Astrocyte of the hippocampus (primary cell): ENCODE results near the gene CIART.
"Not testable (repeated sequence)": the region's sequence is repeated elsewhere in the genome, so short reads cannot be mapped to it uniquely, and the experiment has no call there.

Experiments
- DNase-seq: peaks from one replicate; pipeline ENCODE4 v3.0.0; 2011; ENCODE audit warnings: low read depth, low spot score

CIART gene

DNA sequence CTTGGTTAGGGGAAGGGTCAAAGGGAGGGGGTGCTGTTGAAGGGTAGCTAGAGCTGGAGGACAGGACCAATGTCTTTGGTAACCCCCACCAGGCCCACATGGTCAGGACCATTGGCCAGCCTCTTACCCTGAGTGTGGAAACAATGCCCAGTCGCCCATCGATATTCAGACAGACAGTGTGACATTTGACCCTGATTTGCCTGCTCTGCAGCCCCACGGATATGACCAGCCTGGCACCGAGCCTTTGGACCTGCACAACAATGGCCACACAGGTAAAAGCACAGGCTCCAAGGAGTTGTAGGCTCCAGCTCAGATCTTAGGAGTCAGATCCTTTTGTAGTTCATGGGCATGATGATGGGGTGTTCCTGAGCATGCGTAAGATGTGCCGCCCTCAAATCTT is 21.0 kb upstream of the CIART start:
- no peak for DNase-seq

DNA sequence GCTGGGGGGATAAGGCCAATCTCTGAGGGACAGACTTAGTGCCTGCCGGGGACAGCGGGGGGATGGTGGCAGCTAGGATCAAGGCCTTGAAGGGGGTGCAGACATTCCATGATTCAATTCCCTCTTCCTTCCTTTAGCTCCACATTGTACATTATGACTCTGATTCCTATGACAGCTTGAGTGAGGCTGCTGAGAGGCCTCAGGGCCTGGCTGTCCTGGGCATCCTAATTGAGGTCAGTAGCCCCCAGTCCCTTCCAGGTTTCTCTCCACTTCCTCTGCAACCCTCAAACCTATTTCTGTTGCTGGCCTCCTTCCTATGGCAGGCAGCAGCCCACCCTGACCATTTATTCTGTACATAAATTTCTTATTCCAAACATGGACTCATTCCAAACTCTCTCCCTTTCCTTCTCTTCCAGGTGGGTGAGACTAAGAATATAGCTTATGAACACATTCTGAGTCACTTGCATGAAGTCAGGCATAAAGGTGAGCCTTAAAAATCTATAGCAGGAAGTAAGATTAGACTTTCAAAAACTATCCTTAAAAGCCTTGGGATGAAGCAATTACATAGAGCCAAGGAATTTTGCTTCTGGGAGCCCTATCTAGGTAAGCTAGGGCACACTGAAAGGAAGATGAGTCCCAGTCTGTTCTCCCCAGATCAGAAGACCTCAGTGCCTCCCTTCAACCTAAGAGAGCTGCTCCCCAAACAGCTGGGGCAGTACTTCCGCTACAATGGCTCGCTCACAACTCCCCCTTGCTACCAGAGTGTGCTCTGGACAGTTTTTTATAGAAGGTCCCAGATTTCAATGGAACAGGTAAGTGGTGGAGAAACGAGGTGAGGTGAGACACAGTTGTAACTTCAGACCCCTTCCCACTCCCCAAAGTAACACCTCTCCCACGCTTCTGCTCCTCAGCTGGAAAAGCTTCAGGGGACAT is 19.7 kb upstream of the CIART start:
- DNase-seq = no peak

DNA sequence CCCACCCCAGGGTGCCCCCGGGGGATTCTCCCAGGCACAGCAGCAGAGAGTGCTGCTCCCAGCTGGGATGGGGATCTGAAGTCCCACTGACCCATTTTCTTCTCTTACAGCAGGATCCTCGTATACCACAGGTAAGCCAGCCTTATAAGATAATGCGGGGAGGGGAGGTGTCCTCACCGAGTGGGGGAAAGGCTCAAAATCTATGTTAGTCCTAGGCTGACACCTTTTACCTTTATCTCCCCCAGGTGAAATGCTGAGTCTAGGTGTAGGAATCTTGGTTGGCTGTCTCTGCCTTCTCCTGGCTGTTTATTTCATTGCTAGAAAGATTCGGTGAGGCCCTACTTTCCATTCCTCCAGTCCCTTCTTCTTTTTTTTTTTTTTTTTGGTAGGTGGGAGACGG is 18.8 kb upstream of the CIART start:
- no peak for DNase-seq

DNA sequence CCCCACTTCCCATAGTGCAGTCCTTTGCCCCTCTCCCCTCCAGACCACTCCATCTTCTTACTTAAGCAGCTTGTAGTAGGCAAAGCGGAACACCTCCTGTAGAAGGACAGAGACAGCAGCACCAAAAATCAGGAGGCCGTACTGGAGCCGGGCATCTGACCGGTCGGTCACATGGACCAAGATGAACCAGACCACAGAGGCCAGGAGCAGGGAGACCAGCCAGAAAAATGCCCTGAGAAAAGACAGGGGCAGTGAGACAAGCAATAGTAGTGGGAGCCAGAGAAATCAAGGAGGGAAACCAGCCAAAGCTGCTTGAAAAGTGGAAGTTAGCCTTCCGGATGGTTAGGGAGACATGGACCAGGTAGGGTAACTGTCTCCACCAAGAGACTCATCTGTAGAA is 14.5 kb upstream of the CIART start:
- no peak for DNase-seq

DNA sequence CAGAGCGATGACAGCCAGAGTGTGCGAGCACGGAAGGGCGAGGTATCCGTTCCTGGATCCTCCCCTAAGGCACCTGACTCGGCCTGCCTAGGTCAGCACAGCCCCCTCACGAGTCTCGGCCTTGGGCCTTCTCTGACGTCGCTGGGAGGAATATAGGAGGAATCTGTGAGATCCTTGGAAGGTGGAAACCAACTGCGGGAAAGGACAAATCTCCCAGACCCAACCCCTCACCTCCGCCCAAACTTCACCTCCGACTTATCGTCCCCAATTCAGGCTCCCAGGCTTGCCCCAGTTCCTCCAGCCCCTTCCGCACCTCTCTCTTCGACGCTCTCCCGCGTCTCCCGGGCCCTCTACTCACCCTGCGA is 14.0 kb upstream of the CIART start:
- peak; percentile 33 for DNase-seq

DNA sequence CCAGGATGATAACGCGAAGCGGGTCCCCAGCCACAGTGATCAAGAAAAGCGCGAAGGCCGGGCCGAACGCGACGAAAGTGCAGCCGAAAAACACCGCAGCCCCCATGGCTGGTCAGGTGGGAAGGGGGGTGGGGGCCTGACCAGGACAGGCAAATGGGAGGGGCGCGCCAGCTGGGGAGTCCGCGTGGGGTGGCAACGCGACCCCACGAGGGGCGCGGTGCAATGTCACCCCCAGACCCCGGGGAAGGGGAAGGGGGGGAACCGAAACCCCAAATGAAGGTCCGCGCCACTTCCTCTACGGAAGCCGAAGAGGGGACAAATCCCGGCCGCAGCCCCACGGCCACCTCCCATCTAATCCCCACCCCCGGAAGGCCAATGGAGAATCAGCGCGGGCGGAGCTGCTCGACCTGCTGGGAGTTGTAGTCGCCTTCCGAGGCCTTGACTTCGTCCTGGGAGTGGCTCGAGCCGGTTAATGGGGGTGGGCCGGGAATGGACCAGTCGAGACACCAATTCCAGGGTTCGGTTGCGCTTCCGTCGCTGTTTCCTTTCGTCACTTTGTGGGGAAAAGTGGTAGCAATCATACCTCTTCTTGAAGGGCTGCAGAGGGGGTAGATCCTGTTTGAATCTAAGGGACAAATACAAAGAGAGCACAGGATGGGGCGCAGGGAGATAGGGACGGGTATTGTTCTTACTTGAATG is 13.5 kb upstream of the CIART start, which contains the start of gene APH1A:
TSS of gene APH1A (minus strand) at position 312 of the 699 bp plus-strand sequence. CDS start at position 106, 206 bp downstream.
- peak; percentile 98 for DNase-seq

DNA sequence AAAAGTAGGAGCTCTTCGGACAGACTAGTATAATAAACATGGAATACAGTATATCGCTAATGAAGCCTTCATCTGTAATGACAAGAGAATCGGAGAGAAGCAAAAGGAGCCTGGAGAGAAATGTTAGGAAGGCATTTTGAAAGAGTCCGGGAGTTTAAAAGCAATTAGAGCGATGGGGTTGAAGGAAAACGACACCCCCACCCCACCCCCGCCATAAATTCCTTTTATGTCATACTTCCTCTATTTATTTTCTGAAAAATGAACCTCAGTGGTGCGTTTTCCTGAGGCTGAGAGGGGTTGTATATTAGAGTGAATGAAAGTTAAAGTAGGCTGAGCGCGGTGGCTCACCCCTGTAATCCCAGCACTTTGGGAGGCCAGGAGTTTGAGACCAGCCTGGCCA is 12.9 kb upstream of the CIART start:
- DNase-seq = no peak

DNA sequence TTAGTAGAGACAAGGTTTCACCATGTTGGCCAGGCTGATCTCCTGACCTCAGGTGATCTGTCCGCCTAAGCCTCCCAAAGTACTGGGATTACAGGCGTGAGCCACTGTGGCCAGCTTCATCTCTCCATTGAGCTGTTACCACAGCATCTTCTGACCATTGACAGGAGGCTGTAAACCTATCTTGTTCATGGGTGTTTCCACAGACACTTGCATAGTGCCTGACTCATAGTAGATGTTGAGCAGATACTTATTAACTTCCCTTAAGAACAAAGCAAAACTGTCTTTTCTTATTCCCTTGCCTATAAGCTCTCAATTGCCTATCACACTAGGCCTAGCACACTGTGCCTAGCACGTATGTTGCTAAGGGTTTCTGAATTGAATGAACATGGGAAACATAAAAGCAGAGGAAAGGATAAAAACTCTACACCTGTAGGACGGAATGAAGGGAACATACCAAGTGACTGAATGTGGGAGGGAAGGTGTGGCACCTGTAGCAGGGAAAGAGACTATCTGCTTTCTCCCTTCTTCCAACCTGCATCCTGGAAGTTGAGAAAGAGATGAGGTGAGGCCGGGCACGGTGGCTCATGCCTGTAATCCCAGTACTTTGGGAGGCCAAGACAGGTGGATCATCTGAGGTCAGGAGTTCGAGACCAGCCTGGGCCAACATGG is 10.9 kb upstream of the CIART start:
- no peak for DNase-seq

DNA sequence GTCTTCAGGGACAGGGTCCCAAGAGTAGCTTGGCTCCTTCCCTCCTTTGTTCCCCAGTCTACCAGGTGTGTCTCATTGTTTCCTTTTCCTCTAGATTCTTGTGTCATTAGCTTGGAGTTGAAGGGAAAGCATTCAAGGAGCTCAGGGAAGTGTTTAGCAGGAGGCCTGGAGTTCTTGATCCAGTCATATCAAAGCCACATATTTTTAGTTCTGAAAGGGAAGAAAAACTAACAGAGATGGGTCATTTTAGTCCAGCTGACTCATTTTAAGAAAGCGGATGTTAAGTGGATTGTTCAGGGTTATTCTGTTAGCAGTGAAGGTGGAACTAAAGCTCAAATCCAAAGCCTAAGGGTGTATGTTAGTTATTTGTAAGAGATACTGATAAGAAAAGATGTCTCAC is 9.0 kb upstream of the CIART start:
- DNase-seq = no peak

DNA sequence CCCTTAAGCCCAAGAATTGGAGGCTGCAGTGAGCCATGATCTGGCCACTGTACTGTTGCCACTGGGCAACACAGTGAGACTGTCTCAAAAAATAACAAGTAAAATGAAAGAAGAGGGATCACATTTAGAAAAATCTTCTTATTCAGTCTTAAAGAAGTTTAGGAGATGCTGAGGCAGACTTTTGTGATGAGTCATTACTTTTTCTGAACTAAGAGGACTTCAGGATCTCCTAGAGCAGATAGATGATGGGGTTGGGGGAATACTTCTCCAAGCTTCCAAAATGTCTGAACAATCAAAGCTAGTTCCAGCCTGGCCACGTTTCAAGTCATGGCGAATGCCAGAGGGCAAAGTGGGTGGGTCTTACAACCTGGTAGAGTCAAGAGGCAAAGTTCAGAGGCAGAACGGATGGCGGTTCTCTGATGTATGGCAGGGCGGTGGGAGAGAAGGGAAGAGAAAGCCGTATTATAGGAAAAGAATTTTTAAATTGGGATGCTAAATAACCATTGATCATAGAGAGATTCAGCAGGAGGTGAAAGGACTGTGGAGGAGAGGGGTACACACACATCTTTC is 2.1 kb upstream of the CIART start:
- no peak for DNase-seq

DNA sequence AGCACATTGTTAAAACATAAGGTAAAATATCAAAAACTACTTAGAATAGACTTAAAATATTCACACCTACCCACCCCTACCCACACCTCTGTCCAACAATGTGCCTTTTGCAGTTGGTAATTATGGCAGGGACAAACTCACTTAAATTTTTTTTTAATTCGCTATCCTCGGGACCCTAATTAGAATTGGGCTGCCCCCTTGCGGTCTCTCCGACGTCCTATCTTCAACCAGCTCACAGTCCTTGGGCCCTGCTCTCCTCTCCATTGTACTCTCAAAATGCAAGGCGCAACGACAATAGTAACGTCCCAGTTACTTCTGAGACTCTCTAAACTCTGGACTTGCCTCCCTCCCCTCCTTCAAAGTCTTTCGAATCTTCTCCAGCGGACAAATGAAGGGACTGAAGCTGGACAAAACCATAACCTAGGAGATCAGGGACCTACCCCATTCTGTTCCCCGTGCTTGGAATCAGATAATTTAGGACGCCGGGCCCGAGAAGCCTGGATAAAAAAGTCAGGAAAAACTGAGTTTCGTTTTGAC is 1.1 kb upstream of the CIART start:
- peak; percentile 84 for DNase-seq

DNA sequence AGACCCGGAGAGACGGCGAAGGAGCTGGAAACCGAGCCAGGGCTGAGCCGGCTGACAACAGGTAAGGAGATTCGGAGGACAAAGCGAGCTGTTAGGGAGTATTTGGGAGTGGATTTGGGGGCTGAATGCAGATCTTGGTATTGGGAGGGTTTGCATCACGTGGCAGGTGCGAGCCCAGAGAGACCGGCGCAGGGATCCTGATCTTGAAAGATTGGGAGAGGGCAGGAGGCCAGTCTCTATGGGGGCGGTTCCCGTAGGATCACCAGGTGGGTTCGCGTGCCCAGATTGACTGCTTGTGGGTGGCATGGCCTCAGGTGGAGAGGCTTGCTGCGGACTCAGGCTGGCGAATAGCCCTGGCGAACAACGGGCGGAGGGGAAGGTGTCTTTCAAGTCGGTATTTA is 204 bp downstream of the CIART start:
- no peak for DNase-seq

DNA sequence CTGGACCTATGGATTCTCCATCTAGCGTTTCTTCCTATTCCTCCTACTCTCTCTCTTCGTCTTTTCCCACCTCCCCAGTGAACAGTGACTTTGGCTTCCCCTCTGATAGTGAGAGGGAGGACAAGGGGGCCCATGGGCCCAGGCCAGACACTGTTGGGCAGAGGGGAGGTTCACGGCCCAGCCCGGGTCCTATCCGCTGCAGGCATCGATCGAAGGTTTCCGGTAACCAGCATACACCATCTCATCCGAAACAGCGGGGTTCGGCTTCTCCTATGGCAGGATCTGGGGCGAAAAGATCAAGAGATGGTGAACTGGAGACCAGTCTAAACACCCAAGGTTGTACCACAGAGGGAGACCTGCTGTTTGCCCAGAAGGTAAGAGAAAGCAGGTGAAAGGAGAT is 906 bp downstream of the CIART start:
- no peak for DNase-seq

DNA sequence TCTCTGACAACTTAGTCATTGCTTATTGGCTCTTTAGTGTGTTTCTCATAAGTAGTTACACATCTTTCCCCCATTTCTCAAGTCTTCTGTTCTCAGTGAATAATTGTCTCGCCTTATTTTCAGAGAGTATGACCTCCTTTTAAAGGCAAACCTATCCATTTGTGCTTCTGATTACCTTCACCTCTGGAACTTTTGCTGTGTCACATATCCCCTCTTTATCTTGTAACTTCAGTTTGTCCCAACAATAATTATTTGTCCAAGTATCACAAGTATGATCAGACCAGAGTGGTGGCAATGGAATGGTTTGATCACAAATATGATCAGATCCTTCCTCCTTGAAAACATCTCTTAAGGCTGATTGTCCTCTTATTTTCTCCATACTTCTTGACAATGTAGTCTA is 6.0 kb downstream of the CIART start:
- DNase-seq = no peak

DNA sequence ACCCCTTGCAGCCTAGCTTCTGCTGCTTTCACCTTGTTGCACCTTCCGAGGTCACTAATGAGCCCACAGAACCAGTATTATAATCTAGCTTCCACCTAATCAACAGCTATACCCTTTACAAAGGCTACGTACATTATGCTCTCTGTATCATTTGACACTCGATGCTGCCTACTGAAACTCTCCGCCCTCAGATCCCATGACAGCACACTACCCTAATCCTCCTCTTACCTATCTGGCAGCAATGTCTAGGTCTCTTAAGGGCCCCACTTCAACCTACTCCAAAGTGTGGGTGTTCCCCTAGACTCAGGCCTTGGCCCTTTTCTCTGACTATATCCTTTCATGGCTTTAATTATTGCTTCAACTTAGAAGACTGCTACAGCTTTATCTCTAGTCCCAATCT is 6.5 kb downstream of the CIART start:
- no peak for DNase-seq

DNA sequence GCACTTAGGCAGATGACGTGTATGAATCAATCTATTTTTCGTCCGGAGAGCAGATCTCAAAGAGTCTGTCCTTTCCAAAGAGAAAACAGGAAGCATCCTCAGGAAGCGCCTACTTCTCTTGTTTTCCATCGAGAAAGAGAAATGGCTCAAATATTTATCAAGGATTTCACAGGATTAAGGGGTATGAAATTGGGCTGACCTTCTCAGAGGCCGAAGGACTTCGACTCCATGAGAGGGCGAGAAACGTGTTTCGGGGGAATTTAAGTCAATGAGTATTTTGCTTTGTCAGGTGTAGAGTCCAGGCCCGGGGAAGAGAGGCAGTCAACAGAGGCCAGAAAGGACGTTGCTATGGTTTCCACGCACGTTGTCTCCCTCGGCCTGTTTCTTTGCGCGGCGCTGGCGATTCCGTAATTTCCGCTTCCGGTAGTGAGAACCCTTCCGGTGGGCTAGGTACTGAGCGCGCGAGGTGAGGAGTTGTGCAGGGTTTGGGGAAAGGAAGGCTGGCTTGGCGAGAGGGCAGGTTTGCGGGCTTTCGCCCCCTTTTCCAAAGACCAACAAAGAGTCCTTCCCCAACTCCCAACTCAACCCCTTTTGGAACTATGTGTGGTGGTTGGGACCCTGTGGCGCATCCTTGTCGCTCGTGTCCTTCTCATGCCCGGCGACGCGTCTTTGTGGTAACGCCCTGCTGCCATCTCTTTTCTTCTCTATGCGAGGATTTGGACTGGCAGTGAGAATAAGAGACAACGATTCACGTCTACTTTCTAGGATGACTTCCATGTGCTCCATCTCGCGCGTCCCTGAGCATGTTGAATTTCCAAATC is 11.3 kb downstream of the CIART start, which contains the start of gene MRPS21:
TSS of gene MRPS21 (plus strand) at position 429 of the 821 bp plus-strand sequence. CDS start 506 bp downstream, outside the sequence.
- peak; percentile 95 for DNase-seq

DNA sequence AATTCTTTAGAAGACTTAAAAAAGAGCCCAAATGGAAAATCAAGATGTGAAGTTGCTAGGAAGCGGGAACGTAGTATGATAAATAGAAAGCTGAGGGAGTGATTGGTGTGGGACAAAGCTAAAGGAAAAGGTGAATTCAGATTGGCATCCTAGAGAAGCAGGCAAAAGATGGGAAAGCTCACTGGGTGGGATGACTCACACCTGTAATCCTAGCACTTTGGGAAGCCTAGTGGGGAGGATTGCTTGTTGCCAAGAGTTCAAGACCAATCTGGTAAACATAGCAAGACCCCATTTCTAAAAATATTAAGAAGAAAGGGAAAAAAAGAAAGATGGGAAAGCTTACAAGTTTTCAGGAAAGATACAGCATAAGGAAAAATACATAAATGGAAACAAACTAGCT is 13.1 kb downstream of the CIART start:
- no peak for DNase-seq

DNA sequence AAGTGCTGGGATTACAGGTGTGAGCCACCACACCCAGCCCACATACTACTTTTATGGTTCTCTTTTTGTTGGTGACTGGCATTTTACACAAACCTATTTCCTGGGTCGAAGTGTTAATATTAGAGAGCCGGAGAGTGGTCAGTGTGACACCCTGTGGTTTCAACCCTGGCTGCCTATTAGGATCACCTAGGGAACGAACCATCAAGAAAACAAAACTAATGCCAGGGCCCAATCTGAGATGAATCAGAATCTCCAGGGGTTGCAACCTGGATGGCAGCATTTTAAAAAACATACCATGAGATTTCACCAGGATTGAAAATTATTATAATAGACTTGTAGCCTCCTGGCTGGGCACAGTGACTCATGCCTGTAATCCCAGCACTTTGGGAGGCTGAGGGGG is 17.4 kb downstream of the CIART start:
- DNase-seq = peak; percentile 14

DNA sequence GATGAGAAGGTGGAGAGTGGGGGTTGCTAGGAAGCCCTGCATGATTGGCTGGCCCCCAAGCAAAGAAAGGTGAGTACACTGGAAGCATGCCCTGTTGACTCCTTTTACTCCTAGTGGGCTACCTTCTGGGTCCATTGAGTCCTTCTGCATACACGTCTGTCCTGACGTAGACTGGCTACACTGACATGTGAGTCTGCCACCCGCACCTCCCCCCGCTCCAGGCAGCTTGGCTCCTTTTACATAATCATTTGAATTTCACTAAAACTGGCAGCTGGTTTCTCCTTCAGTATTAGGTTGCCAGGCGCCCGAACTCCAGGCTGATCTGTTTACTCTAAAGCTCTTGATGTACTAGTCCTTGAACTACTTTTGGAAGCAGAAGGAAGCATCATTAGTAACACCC is 20.0 kb downstream of the CIART start:
- DNase-seq = no peak

DNA sequence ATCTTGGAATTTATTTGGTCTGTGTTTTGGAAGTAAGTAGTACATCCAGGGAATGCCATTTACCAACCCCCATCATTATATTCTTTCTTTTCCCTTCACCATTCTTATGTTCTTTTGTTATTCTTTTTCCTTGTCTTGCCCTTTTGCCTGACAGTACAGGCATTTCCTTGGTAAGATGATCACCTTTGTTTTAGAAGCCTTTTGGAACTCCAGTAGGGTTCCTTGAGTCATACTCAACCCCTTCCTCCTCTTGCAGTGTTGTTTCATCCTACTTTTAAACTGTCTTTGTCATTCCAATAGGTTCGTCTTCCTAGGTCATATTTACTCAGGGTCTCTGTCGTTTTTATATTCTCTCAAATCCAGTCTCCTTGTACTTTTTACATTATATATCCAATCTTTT is 20.5 kb downstream of the CIART start:
- DNase-seq = no peak

DNA sequence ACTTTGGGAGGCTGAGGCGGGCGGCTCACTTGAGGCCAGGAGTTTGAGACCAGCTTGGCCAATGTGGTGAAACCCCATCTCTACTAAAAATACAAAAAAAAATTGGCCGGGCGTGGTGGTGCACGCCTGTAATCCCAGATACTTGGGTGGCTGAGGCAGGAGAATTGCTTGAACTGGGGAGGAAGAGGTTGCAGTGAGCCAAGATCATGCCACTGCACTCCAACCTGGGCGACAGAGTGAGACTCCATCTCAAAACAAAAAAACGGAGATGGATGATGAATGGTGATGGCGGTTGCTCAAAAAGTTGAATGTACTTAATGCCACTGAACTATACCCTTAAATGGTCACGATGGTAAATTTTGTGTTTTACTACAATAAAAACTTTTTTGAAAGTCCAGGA is 26.2 kb downstream of the CIART start:
- not testable (repeated sequence) for DNase-seq
